Camera-type eye (tissue), 1 donor: ENCODE measurements around the gene ACTR10. TPM values are rescaled to one million over a fixed set of nuclear protein-coding genes. Genes with fewer than 3 reads are reported as not detected.

Experiments used
- total RNA-seq: library from RNA; depleted of rRNA; stranded (reverse); fragments of >200 nt; gene quantifications from one replicate; pipeline ENCODE4 v1.2.3, GENCODE V29; 2014

The ACTR10 gene
- total RNA-seq = 86.1 TPM

GRCh38 chr14:58199726-58200479, at the start of gene ACTR10:
TSS of gene ACTR10 (plus strand) at chr14:58200149. CDS start at chr14:58200218, 69 bp downstream.

GRCh38 chr14:58152014-58152857, 47.7 kb upstream of the ACTR10 start, which contains the start of gene ARMH4:
TSS of gene ARMH4 (minus strand) at chr14:58152213. CDS start at chr14:58139358, 12,855 bp downstream.

GRCh38 chr14:58244556-58245387, 44.8 kb downstream of the ACTR10 start, which contains the start of gene PSMA3:
TSS of gene PSMA3 (plus strand) at chr14:58244843. CDS start at chr14:58244921, 78 bp downstream.

Other genes starting within 250 kb of the ACTR10 start
- 44.6 TPM for gene ARMH4, start 47.9 kb upstream of the ACTR10 start, total RNA-seq
- 60.0 TPM for gene PSMA3, start 44.7 kb downstream of the ACTR10 start, total RNA-seq
- 45.4 TPM for gene ARID4A, start 98.4 kb downstream of the ACTR10 start, total RNA-seq
- not detected for gene TOMM20L, start 195.8 kb downstream of the ACTR10 start, total RNA-seq
- gene TIMM9, start 227.4 kb downstream of the ACTR10 start, total RNA-seq = 37.7 TPM
- gene KIAA0586, start 227.6 kb downstream of the ACTR10 start, total RNA-seq = 38.5 TPM